ENCODE measurements around the gene SAPCD1.

DNA sequence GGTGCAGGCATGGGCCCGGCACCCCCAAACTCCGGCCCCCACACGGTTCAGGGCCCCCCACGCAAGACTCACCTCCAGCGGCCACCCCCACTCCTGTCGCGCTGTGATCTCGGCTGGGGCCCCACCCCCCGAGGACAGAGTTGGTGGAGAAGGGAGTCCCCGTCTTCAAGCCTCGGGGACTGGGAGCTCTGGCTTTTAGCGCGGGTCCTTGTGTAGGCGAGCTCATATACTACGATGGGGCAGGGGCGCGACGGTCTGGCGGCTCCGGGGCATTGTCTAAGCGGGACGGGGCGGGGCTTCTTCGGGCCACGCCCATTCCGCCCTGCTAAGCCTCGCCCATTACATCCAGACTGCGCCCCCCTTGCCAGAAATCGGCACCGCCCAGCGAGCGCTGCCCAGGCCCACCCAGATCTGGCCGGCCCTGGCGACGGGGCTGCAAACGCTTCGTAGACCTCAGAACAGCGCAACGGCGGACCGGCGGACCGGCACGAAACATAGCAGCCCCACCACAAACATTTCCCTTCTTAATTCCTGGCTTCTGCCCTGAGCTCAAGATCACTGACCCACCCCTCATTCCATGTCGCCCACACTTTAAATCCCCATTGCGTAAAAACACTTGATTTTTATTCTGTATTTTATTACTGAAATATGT lies 32.4 kb upstream of the SAPCD1 start:
- TF ChIP-seq SRF (IDR thresholded peaks at IDR 0.05; ENCODE audit: low read depth) (no peak), POLR2A (IDR thresholded peaks at IDR 0.05; ENCODE audit: borderline replicate concordance, extremely low read depth, insufficient read depth, insufficient read length) (no peak), RAD21 (IDR thresholded peaks at IDR 0.05; ENCODE audit: low read depth) (no peak), EZH2 (IDR thresholded peaks at IDR 0.05) (no peak), CBX3 (IDR thresholded peaks at IDR 0.05; ENCODE audit: low read depth) (no peak), POLR2AphosphoS5 (IDR thresholded peaks at IDR 0.05; ENCODE audit: low read depth, low read length) (peak; percentile 89)
- TF ChIP-seq, protein P1, sequence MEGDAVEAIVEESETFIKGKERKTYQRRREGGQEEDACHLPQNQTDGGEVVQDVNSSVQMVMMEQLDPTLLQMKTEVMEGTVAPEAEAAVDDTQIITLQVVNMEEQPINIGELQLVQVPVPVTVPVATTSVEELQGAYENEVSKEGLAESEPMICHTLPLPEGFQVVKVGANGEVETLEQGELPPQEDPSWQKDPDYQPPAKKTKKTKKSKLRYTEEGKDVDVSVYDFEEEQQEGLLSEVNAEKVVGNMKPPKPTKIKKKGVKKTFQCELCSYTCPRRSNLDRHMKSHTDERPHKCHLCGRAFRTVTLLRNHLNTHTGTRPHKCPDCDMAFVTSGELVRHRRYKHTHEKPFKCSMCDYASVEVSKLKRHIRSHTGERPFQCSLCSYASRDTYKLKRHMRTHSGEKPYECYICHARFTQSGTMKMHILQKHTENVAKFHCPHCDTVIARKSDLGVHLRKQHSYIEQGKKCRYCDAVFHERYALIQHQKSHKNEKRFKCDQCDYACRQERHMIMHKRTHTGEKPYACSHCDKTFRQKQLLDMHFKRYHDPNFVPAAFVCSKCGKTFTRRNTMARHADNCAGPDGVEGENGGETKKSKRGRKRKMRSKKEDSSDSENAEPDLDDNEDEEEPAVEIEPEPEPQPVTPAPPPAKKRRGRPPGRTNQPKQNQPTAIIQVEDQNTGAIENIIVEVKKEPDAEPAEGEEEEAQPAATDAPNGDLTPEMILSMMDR (IDR thresholded peaks at IDR 0.05 in 2 of 3, conservative IDR thresholded peaks at IDR 0.05 in 1 of 3; ENCODE audit: borderline replicate concordance in 1 of 3, insufficient read depth in 1 of 3, low read depth in 2 of 3, low read length in 2 of 3) = no peak
- TF ChIP-seq, protein P2, sequence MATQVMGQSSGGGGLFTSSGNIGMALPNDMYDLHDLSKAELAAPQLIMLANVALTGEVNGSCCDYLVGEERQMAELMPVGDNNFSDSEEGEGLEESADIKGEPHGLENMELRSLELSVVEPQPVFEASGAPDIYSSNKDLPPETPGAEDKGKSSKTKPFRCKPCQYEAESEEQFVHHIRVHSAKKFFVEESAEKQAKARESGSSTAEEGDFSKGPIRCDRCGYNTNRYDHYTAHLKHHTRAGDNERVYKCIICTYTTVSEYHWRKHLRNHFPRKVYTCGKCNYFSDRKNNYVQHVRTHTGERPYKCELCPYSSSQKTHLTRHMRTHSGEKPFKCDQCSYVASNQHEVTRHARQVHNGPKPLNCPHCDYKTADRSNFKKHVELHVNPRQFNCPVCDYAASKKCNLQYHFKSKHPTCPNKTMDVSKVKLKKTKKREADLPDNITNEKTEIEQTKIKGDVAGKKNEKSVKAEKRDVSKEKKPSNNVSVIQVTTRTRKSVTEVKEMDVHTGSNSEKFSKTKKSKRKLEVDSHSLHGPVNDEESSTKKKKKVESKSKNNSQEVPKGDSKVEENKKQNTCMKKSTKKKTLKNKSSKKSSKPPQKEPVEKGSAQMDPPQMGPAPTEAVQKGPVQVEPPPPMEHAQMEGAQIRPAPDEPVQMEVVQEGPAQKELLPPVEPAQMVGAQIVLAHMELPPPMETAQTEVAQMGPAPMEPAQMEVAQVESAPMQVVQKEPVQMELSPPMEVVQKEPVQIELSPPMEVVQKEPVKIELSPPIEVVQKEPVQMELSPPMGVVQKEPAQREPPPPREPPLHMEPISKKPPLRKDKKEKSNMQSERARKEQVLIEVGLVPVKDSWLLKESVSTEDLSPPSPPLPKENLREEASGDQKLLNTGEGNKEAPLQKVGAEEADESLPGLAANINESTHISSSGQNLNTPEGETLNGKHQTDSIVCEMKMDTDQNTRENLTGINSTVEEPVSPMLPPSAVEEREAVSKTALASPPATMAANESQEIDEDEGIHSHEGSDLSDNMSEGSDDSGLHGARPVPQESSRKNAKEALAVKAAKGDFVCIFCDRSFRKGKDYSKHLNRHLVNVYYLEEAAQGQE (IDR thresholded peaks at IDR 0.05; ENCODE audit: low read depth) = no peak
- TF ChIP-seq, protein P3, sequence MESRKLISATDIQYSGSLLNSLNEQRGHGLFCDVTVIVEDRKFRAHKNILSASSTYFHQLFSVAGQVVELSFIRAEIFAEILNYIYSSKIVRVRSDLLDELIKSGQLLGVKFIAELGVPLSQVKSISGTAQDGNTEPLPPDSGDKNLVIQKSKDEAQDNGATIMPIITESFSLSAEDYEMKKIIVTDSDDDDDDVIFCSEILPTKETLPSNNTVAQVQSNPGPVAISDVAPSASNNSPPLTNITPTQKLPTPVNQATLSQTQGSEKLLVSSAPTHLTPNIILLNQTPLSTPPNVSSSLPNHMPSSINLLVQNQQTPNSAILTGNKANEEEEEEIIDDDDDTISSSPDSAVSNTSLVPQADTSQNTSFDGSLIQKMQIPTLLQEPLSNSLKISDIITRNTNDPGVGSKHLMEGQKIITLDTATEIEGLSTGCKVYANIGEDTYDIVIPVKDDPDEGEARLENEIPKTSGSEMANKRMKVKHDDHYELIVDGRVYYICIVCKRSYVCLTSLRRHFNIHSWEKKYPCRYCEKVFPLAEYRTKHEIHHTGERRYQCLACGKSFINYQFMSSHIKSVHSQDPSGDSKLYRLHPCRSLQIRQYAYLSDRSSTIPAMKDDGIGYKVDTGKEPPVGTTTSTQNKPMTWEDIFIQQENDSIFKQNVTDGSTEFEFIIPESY (IDR thresholded peaks at IDR 0.05; ENCODE audit: extremely low read depth, insufficient replicate concordance, low read length) = no peak
- TF ChIP-seq, protein P4, sequence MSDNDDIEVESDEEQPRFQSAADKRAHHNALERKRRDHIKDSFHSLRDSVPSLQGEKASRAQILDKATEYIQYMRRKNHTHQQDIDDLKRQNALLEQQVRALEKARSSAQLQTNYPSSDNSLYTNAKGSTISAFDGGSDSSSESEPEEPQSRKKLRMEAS (IDR thresholded peaks at IDR 0.05) = no peak

All from HCT116 (cell line).